ENCODE data around the gene TBC1D10A.

DNA sequence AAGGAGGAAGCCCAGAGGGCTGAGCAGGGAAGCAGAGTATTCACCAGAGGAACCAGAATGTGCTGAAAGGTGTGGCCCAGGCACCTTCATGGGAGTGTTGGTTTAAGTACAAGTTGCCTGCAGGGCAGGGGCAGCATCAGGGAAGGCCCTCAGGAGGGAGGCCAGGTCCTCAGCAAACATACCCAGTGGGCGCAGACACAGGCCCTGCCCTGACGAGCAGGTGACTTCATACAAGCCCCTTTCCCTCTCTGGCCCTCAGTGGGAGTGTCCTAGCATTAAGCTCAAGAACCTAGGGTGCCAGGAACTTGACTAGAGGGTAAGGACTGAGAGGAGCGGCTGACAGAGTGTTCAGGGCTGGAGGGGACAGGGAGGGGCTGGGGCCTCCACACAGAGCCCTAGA lies 29.9 kb downstream of the TBC1D10A start:
- TF ChIP-seq ELF1 (IDR thresholded peaks at IDR 0.05), result no peak
- no peak for TF ChIP-seq TAF1 (IDR thresholded peaks at IDR 0.05; ENCODE audit: borderline replicate concordance, low read depth, low read length)
- TF ChIP-seq, protein P1, sequence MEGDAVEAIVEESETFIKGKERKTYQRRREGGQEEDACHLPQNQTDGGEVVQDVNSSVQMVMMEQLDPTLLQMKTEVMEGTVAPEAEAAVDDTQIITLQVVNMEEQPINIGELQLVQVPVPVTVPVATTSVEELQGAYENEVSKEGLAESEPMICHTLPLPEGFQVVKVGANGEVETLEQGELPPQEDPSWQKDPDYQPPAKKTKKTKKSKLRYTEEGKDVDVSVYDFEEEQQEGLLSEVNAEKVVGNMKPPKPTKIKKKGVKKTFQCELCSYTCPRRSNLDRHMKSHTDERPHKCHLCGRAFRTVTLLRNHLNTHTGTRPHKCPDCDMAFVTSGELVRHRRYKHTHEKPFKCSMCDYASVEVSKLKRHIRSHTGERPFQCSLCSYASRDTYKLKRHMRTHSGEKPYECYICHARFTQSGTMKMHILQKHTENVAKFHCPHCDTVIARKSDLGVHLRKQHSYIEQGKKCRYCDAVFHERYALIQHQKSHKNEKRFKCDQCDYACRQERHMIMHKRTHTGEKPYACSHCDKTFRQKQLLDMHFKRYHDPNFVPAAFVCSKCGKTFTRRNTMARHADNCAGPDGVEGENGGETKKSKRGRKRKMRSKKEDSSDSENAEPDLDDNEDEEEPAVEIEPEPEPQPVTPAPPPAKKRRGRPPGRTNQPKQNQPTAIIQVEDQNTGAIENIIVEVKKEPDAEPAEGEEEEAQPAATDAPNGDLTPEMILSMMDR (IDR thresholded peaks at IDR 0.05), result no peak
- TF ChIP-seq, protein P2, sequence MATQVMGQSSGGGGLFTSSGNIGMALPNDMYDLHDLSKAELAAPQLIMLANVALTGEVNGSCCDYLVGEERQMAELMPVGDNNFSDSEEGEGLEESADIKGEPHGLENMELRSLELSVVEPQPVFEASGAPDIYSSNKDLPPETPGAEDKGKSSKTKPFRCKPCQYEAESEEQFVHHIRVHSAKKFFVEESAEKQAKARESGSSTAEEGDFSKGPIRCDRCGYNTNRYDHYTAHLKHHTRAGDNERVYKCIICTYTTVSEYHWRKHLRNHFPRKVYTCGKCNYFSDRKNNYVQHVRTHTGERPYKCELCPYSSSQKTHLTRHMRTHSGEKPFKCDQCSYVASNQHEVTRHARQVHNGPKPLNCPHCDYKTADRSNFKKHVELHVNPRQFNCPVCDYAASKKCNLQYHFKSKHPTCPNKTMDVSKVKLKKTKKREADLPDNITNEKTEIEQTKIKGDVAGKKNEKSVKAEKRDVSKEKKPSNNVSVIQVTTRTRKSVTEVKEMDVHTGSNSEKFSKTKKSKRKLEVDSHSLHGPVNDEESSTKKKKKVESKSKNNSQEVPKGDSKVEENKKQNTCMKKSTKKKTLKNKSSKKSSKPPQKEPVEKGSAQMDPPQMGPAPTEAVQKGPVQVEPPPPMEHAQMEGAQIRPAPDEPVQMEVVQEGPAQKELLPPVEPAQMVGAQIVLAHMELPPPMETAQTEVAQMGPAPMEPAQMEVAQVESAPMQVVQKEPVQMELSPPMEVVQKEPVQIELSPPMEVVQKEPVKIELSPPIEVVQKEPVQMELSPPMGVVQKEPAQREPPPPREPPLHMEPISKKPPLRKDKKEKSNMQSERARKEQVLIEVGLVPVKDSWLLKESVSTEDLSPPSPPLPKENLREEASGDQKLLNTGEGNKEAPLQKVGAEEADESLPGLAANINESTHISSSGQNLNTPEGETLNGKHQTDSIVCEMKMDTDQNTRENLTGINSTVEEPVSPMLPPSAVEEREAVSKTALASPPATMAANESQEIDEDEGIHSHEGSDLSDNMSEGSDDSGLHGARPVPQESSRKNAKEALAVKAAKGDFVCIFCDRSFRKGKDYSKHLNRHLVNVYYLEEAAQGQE (IDR thresholded peaks at IDR 0.05; ENCODE audit: low read depth, low read length), result no peak
- no peak for TF ChIP-seq RXRA (IDR thresholded peaks at IDR 0.05; ENCODE audit: borderline replicate concordance, low read depth)
- no peak for TF ChIP-seq POLR2AphosphoS5 (IDR thresholded peaks at IDR 0.05; ENCODE audit: low read depth, low read length)
- TF ChIP-seq, protein P3, sequence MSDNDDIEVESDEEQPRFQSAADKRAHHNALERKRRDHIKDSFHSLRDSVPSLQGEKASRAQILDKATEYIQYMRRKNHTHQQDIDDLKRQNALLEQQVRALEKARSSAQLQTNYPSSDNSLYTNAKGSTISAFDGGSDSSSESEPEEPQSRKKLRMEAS (IDR thresholded peaks at IDR 0.05; ENCODE audit: low read depth), result no peak
- no peak for TF ChIP-seq NFIC (IDR thresholded peaks at IDR 0.05; ENCODE audit: borderline replicate concordance)
- no peak for TF ChIP-seq FOXM1 (IDR thresholded peaks at IDR 0.05; ENCODE audit: low read depth)
- no peak for TF ChIP-seq FOSL2 (IDR thresholded peaks at IDR 0.05; ENCODE audit: borderline replicate concordance, low read depth)
- no peak for TF ChIP-seq EZH2phosphoT487 (IDR thresholded peaks at IDR 0.05; ENCODE audit: borderline replicate concordance, low read depth)
- no peak for TF ChIP-seq RAD21 (IDR thresholded peaks at IDR 0.05; ENCODE audit: low read length)
